HepG2 (cell line): ENCODE data around the gene SP6.

Source experiments
- DR1 ChIP-seq: sonication (generic); formaldehyde crosslinking; IDR thresholded peaks from 2 replicates; pipeline ENCODE4 v1.8.0; 2021; ENCODE audit warnings: mild to moderate bottlenecking, missing genetic modification reagents, inconsistent platforms
- GTF2F1 ChIP-seq: fragments of 150-350 bp; IDR thresholded peaks from 2 replicates; pipeline ENCODE4 v1.6.1; 2014; ENCODE audit warnings: low read length
- POLR2A ChIP-seq, 2 experiments: IDR thresholded peaks; 2 replicates each; pipeline ENCODE4 v1.6.1; 2011; ENCODE audit warnings: low read depth in 2 of 2, low read length in 2 of 2, mild to moderate bottlenecking in 1 of 2, moderate library complexity in 1 of 2; ENCODE audit not compliant: insufficient read depth in 1 of 2
- ZBTB7A ChIP-seq: sonication (generic); formaldehyde crosslinking; IDR thresholded peaks from 2 replicates; pipeline ENCODE4 v1.8.0; 2022; ENCODE audit warnings: mild to moderate bottlenecking, missing genetic modification reagents
- ZMYM3 ChIP-seq: sonication (generic); formaldehyde crosslinking; IDR thresholded peaks from 2 replicates; pipeline ENCODE4 v1.5.1; 2020; ENCODE audit warnings: mild to moderate bottlenecking, missing genetic modification reagents
- ZNF232 ChIP-seq: sonication (generic); formaldehyde crosslinking; IDR thresholded peaks from 2 replicates; pipeline ENCODE4 v1.4.0; 2020; ENCODE audit warnings: missing genetic modification reagents, borderline replicate concordance
- ZNF24 ChIP-seq: fragments of 450-650 bp; IDR thresholded peaks from 2 replicates; pipeline ENCODE4 v1.6.1; 2017; ENCODE audit warnings: antibody characterized with exemption, mild to moderate bottlenecking
- ZNF260 ChIP-seq: sonication (generic); formaldehyde crosslinking; IDR thresholded peaks from 2 replicates; pipeline ENCODE4 v1.4.0; 2020; ENCODE audit warnings: missing genetic modification reagents, low read depth, mild to moderate bottlenecking, borderline replicate concordance
- ZNF274 ChIP-seq: sonication (generic); formaldehyde crosslinking; IDR thresholded peaks from 2 replicates; pipeline ENCODE4 v1.5.1; 2020; ENCODE audit warnings: mild to moderate bottlenecking, missing genetic modification reagents
- ZNF724P ChIP-seq: sonication (generic); formaldehyde crosslinking; IDR thresholded peaks from 2 replicates; pipeline ENCODE4 v1.8.0; 2022; ENCODE audit warnings: missing genetic modification reagents, borderline replicate concordance
- TF ChIP-seq, protein P1 (sequence below): sonication (generic); formaldehyde crosslinking; IDR thresholded peaks from 2 replicates; pipeline ENCODE4 v1.5.0; 2020; ENCODE audit warnings: mild to moderate bottlenecking, missing genetic modification reagents, moderate library complexity
- TF ChIP-seq, protein P2 (sequence below), 2 experiments: IDR thresholded peaks; 2 replicates each; pipeline ENCODE4 v1.6.1; 2011 to 2012; ENCODE audit warnings: low read length in 2 of 2, borderline replicate concordance in 1 of 2, low read depth in 1 of 2, mild to moderate bottlenecking in 1 of 2, moderate library complexity in 1 of 2

- no peak for TF ChIP-seq DR1
- TF ChIP-seq, protein P1, sequence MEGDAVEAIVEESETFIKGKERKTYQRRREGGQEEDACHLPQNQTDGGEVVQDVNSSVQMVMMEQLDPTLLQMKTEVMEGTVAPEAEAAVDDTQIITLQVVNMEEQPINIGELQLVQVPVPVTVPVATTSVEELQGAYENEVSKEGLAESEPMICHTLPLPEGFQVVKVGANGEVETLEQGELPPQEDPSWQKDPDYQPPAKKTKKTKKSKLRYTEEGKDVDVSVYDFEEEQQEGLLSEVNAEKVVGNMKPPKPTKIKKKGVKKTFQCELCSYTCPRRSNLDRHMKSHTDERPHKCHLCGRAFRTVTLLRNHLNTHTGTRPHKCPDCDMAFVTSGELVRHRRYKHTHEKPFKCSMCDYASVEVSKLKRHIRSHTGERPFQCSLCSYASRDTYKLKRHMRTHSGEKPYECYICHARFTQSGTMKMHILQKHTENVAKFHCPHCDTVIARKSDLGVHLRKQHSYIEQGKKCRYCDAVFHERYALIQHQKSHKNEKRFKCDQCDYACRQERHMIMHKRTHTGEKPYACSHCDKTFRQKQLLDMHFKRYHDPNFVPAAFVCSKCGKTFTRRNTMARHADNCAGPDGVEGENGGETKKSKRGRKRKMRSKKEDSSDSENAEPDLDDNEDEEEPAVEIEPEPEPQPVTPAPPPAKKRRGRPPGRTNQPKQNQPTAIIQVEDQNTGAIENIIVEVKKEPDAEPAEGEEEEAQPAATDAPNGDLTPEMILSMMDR: no peak
- TF ChIP-seq ZNF724P (CRISPR knock-in tag): no peak
- no peak for TF ChIP-seq ZNF24
- no peak for TF ChIP-seq POLR2A (IDR thresholded peaks at IDR 0.05; ENCODE audit: insufficient read depth in 1 of 2, low read depth in 2 of 2, low read length in 2 of 2)
- no peak for TF ChIP-seq ZNF232 (CRISPR knock-in tag)
- TF ChIP-seq ZBTB7A (CRISPR knock-in tag): no peak
- no peak for TF ChIP-seq GTF2F1
- TF ChIP-seq, protein P2, sequence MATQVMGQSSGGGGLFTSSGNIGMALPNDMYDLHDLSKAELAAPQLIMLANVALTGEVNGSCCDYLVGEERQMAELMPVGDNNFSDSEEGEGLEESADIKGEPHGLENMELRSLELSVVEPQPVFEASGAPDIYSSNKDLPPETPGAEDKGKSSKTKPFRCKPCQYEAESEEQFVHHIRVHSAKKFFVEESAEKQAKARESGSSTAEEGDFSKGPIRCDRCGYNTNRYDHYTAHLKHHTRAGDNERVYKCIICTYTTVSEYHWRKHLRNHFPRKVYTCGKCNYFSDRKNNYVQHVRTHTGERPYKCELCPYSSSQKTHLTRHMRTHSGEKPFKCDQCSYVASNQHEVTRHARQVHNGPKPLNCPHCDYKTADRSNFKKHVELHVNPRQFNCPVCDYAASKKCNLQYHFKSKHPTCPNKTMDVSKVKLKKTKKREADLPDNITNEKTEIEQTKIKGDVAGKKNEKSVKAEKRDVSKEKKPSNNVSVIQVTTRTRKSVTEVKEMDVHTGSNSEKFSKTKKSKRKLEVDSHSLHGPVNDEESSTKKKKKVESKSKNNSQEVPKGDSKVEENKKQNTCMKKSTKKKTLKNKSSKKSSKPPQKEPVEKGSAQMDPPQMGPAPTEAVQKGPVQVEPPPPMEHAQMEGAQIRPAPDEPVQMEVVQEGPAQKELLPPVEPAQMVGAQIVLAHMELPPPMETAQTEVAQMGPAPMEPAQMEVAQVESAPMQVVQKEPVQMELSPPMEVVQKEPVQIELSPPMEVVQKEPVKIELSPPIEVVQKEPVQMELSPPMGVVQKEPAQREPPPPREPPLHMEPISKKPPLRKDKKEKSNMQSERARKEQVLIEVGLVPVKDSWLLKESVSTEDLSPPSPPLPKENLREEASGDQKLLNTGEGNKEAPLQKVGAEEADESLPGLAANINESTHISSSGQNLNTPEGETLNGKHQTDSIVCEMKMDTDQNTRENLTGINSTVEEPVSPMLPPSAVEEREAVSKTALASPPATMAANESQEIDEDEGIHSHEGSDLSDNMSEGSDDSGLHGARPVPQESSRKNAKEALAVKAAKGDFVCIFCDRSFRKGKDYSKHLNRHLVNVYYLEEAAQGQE (IDR thresholded peaks at IDR 0.05; ENCODE audit: borderline replicate concordance in 1 of 2, low read depth in 1 of 2, low read length in 2 of 2): no peak
- no peak for TF ChIP-seq ZMYM3 (CRISPR knock-in tag)
- no peak for TF ChIP-seq ZNF260
- no peak for TF ChIP-seq ZNF274
These were observed 42.0 kb downstream of the SP6 start for GRCh38 chr17:47808830-47809480.
